Activated naive CD4-positive, alpha-beta T cell treated with anti-CD3 and anti-CD28 coated beads for 36 hours (primary cell): ENCODE results near the gene HLCS. TPM values are rescaled to one million over a fixed set of nuclear protein-coding genes. Genes with fewer than 3 reads are reported as not detected.

Experiments
- CTCF ChIA-PET: fragments of 350-600 bp; sonication (Branson Sonifier 250); formaldehyde crosslinking; loops from one replicate; lab custom pipeline; 2021; ENCODE audit warnings: antibody characterized with exemption; lab: Charles Lee
- DNase-seq: peaks from one replicate; pipeline ENCODE4 v3.0.0-alpha.2; 2020
- H3K27ac Mint-ChIP-seq: one replicate; pipeline ENCODE4 v1.8.0; 2021; ENCODE audit warnings: mild to moderate bottlenecking, mixed read lengths
- H3K27me3 Mint-ChIP-seq: one replicate; pipeline ENCODE4 v1.8.0; 2021; ENCODE audit warnings: low read depth, mixed read lengths
- H3K36me3 Mint-ChIP-seq: one replicate; pipeline ENCODE4 v1.8.0; 2021; ENCODE audit warnings: low read depth, mixed read lengths
- H3K4me1 Mint-ChIP-seq: one replicate; pipeline ENCODE4 v1.8.0; 2021; ENCODE audit warnings: low read depth, mixed read lengths
- H3K4me3 Mint-ChIP-seq: one replicate; pipeline ENCODE4 v1.8.0; 2021; ENCODE audit warnings: mild to moderate bottlenecking, moderate library complexity, mixed read lengths
- H3K9me3 Mint-ChIP-seq: one replicate; pipeline ENCODE4 v1.8.0; 2021; ENCODE audit warnings: mixed read lengths
- intact Hi-C: fragments of 100-400 bp; cut with micrococcal nuclease; formaldehyde crosslinking; loops from one replicate; pipeline ENCODE4 v1.15.1; 2023
- total RNA-seq, 2 experiments: library from RNA; stranded (reverse); gene quantifications; one replicate each; pipeline ENCODE4 v1.2.3, GENCODE V29; 2021

Gene HLCS
- total RNA-seq, 2 experiments from 2014 or later: 12.5 to 12.6 TPM

- Mint-ChIP-seq H3K4me1 (peaks cover 7% of the 10 kb centered on the region), H3K27ac (no peak overlapping the region), H3K9me3 (no peaks in the 10 kb centered on the region), H3K27me3 (no peaks in the 10 kb centered on the region), H3K4me3 (no peak overlapping the region), H3K36me3 (no peaks in the 10 kb centered on the region)
- DNase-seq: no peak
- CTCF ChIA-PET: interaction anchor here (0.8 kb wide), 1 partner anchor 356 kb away, joined by 3 read pairs; no protein-coding TSS in a partner anchor
- intact Hi-C loops: no loop called here
These were observed 105.5 kb downstream of the HLCS start for GRCh38 chr21:36860736-36861594.

- Mint-ChIP-seq H3K4me1 (peaks cover 7% of the 10 kb centered on the region), H3K27me3 (no peaks in the 10 kb centered on the region), H3K36me3 (no peaks in the 10 kb centered on the region), H3K9me3 (no peaks in the 10 kb centered on the region), H3K27ac (no peak overlapping the region), H3K4me3 (no peak overlapping the region)
- peak; percentile 46 for DNase-seq
- CTCF ChIA-PET: interaction anchor here (0.7 kb wide), 1 partner anchor 51 kb away, joined by 3 read pairs; no protein-coding TSS in a partner anchor
- intact Hi-C loops: no loop called here
These were observed 106.5 kb downstream of the HLCS start for GRCh38 chr21:36859744-36860501.

- intact Hi-C loops: no loop called here
- peaks cover 7% of the 10 kb centered on the region for H3K4me1 Mint-ChIP-seq
- no peaks in the 10 kb centered on the region for H3K36me3 Mint-ChIP-seq
- no peaks in the 10 kb centered on the region for H3K27me3 Mint-ChIP-seq
- no peaks in the 10 kb centered on the region for H3K9me3 Mint-ChIP-seq
- no peak overlapping the region for H3K27ac Mint-ChIP-seq
- no peak for DNase-seq
- CTCF ChIA-PET: interaction anchor here (0.8 kb wide), 1 partner anchor 228 kb away, joined by 4 read pairs; no protein-coding TSS in a partner anchor
- H3K4me3 Mint-ChIP-seq: no peak overlapping the region
These were observed 108.0 kb downstream of the HLCS start for GRCh38 chr21:36858320-36858957.

GRCh38 chr21:36856643-36857042 lies 109.8 kb downstream of the HLCS start:
- Mint-ChIP-seq H3K4me1 (peaks cover 16% of the 10 kb centered on the region), H3K36me3 (no peaks in the 10 kb centered on the region), H3K27me3 (no peaks in the 10 kb centered on the region), H3K27ac (no peak overlapping the region), H3K4me3 (no peak overlapping the region), H3K9me3 (no peaks in the 10 kb centered on the region)
- intact Hi-C loops: no loop called here
- CTCF ChIA-PET: no interaction called here
- DNase-seq: no peak

- Mint-ChIP-seq H3K4me1 (peaks cover 8% of the 10 kb centered on the region), H3K9me3 (no peaks in the 10 kb centered on the region), H3K27ac (no peak overlapping the region), H3K36me3 (no peaks in the 10 kb centered on the region), H3K27me3 (no peaks in the 10 kb centered on the region), H3K4me3 (no peak overlapping the region)
- DNase-seq: peak; percentile 26
- CTCF ChIA-PET: interaction anchor here (0.6 to 1.5 kb wide), 11 partner anchors 10 to 631 kb away, joined by 3 to 9 read pairs (median 4); no protein-coding TSS in a partner anchor
- intact Hi-C loops: loop anchor here (1.0 to 5.0 kb wide), 3 partner anchors 107 to 350 kb away; no protein-coding TSS in a partner anchor
These were observed 112.1 kb downstream of the HLCS start for GRCh38 chr21:36854391-36854790.

- Mint-ChIP-seq H3K36me3 (no peaks in the 10 kb centered on the region), H3K27ac (peak overlapping the region; percentile 6), H3K4me3 (no peak overlapping the region), H3K27me3 (no peaks in the 10 kb centered on the region), H3K4me1 (peaks cover 8% of the 10 kb centered on the region), H3K9me3 (no peaks in the 10 kb centered on the region)
- CTCF ChIA-PET: interaction anchor here (0.5 kb wide), 1 partner anchor 33 kb away, joined by 3 read pairs; no protein-coding TSS in a partner anchor
- intact Hi-C loops: loop anchor here (5.0 kb wide), 1 partner anchor 106 kb away; no protein-coding TSS in a partner anchor
- no peak for DNase-seq
These were observed 113.6 kb downstream of the HLCS start for GRCh38 chr21:36852864-36853263.

GRCh38 chr21:36852293-36852692 lies 114.2 kb downstream of the HLCS start:
- intact Hi-C loops: loop anchor here (5.0 kb wide), 1 partner anchor 105 kb away; no protein-coding TSS in a partner anchor
- Mint-ChIP-seq H3K36me3 (no peaks in the 10 kb centered on the region), H3K27me3 (no peaks in the 10 kb centered on the region), H3K27ac (no peak overlapping the region), H3K4me1 (peaks cover 8% of the 10 kb centered on the region), H3K4me3 (no peak overlapping the region), H3K9me3 (no peaks in the 10 kb centered on the region)
- no peak for DNase-seq
- CTCF ChIA-PET: interaction anchor here (0.8 kb wide), 1 partner anchor 221 kb away, joined by 4 read pairs; no protein-coding TSS in a partner anchor

GRCh38 chr21:36851121-36851520 lies 115.3 kb downstream of the HLCS start:
- H3K27me3 Mint-ChIP-seq: no peaks in the 10 kb centered on the region
- H3K4me1 Mint-ChIP-seq: peaks cover 8% of the 10 kb centered on the region
- intact Hi-C loops: loop anchor here (5.0 kb wide), 1 partner anchor 104 kb away; no protein-coding TSS in a partner anchor
- H3K9me3 Mint-ChIP-seq: no peaks in the 10 kb centered on the region
- H3K4me3 Mint-ChIP-seq: no peak overlapping the region
- no peak for DNase-seq
- no peak overlapping the region for H3K27ac Mint-ChIP-seq
- CTCF ChIA-PET: no interaction called here
- no peaks in the 10 kb centered on the region for H3K36me3 Mint-ChIP-seq

GRCh38 chr21:36850372-36850771 lies 116.1 kb downstream of the HLCS start:
- no peaks in the 10 kb centered on the region for H3K36me3 Mint-ChIP-seq
- CTCF ChIA-PET: no interaction called here
- H3K4me3 Mint-ChIP-seq: no peak overlapping the region
- H3K27me3 Mint-ChIP-seq: no peaks in the 10 kb centered on the region
- no peak for DNase-seq
- H3K9me3 Mint-ChIP-seq: no peaks in the 10 kb centered on the region
- H3K27ac Mint-ChIP-seq: no peak overlapping the region
- intact Hi-C loops: loop anchor here (5.0 kb wide), 1 partner anchor 103 kb away; no protein-coding TSS in a partner anchor
- peaks cover 8% of the 10 kb centered on the region for H3K4me1 Mint-ChIP-seq

- Mint-ChIP-seq H3K27ac (no peak overlapping the region), H3K36me3 (no peaks in the 10 kb centered on the region), H3K27me3 (no peaks in the 10 kb centered on the region), H3K4me3 (no peak overlapping the region), H3K4me1 (peaks cover 8% of the 10 kb centered on the region), H3K9me3 (no peaks in the 10 kb centered on the region)
- CTCF ChIA-PET: no interaction called here
- DNase-seq: no peak
- intact Hi-C loops: loop anchor here (5.0 kb wide), 1 partner anchor 102 kb away; no protein-coding TSS in a partner anchor
These were observed 116.9 kb downstream of the HLCS start for GRCh38 chr21:36849461-36850105.

GRCh38 chr21:36848730-36849274 lies 117.7 kb downstream of the HLCS start:
- Mint-ChIP-seq H3K4me3 (no peak overlapping the region), H3K4me1 (peaks cover 8% of the 10 kb centered on the region), H3K36me3 (no peaks in the 10 kb centered on the region), H3K27ac (no peak overlapping the region), H3K9me3 (no peaks in the 10 kb centered on the region), H3K27me3 (no peaks in the 10 kb centered on the region)
- CTCF ChIA-PET: no interaction called here
- DNase-seq: no peak
- intact Hi-C loops: no loop called here
